Measurements from ENCODE around the gene CORIN.
"Not testable (repeated sequence)": the region's sequence is repeated elsewhere in the genome, so short reads cannot be mapped to it uniquely, and the experiment has no call there.

Gene CORIN

GRCh38 chr4:47720787-47721186 lies 117.1 kb downstream of the CORIN start:
- DNase-seq (ENCODE audit: low read depth): no peak

- DNase-seq (ENCODE audit: low read depth): no peak
These were observed 118.3 kb downstream of the CORIN start for GRCh38 chr4:47719576-47719975.

GRCh38 chr4:47718696-47719095 lies 119.2 kb downstream of the CORIN start:
- DNase-seq (ENCODE audit: low read depth): no peak

- no peak for DNase-seq (ENCODE audit: low read depth)
These were observed 120.7 kb downstream of the CORIN start for GRCh38 chr4:47717188-47717587.

GRCh38 chr4:47715716-47716416 lies 122.0 kb downstream of the CORIN start:
- DNase-seq (ENCODE audit: low read depth): no peak

GRCh38 chr4:47714269-47714668 lies 123.6 kb downstream of the CORIN start:
- DNase-seq (ENCODE audit: low read depth): no peak

- no peak for DNase-seq (ENCODE audit: low read depth)
These were observed 124.6 kb downstream of the CORIN start for GRCh38 chr4:47713129-47713834.

GRCh38 chr4:47711646-47712045 lies 126.2 kb downstream of the CORIN start:
- no peak for DNase-seq (ENCODE audit: low read depth)

GRCh38 chr4:47711183-47711582 lies 126.7 kb downstream of the CORIN start:
- no peak for DNase-seq (ENCODE audit: low read depth)

- not testable (repeated sequence) for DNase-seq (ENCODE audit: low read depth)
These were observed 131.5 kb downstream of the CORIN start for GRCh38 chr4:47706352-47706751.

GRCh38 chr4:47705326-47705981 lies 132.4 kb downstream of the CORIN start:
- DNase-seq (ENCODE audit: low read depth): no peak

- no peak for DNase-seq (ENCODE audit: low read depth)
These were observed 133.1 kb downstream of the CORIN start for GRCh38 chr4:47704693-47705325.

- no peak for DNase-seq (ENCODE audit: low read depth)
These were observed 133.9 kb downstream of the CORIN start for GRCh38 chr4:47703956-47704355.

- DNase-seq (ENCODE audit: low read depth): no peak
These were observed 134.9 kb downstream of the CORIN start for GRCh38 chr4:47703008-47703407.

GRCh38 chr4:47701286-47701685 lies 136.6 kb downstream of the CORIN start:
- no peak for DNase-seq (ENCODE audit: low read depth)

- no peak for DNase-seq (ENCODE audit: low read depth)
These were observed 139.0 kb downstream of the CORIN start for GRCh38 chr4:47698837-47699236.

GRCh38 chr4:47696823-47697222 lies 141.0 kb downstream of the CORIN start:
- no peak for DNase-seq (ENCODE audit: low read depth)

- no peak for DNase-seq (ENCODE audit: low read depth)
These were observed 142.6 kb downstream of the CORIN start for GRCh38 chr4:47695260-47695659.

GRCh38 chr4:47694322-47694721 lies 143.5 kb downstream of the CORIN start:
- no peak for DNase-seq (ENCODE audit: low read depth)

GRCh38 chr4:47692691-47693090 lies 145.2 kb downstream of the CORIN start:
- DNase-seq (ENCODE audit: low read depth): no peak

- DNase-seq (ENCODE audit: low read depth): not testable (repeated sequence)
These were observed 146.0 kb downstream of the CORIN start for GRCh38 chr4:47691757-47692383.

- DNase-seq (ENCODE audit: low read depth): no peak
These were observed 147.3 kb downstream of the CORIN start for GRCh38 chr4:47690611-47691010.

Measured in T-helper 22 cell (primary cell).